Calu3 (cell line): Measurements from ENCODE around the gene ZNF436. TPM values are rescaled to one million over a fixed set of nuclear protein-coding genes. Genes with fewer than 3 reads are reported as not detected.
A peak's percentile ranks its signal among the peaks of the same experiment; 100 is the strongest.

ENCODE experiments used
- Bru-seq: library from RNA; stranded (reverse); fragments of 400-500 nt; gene quantifications from one replicate; lab custom pipeline; 2021; lab: Mats Ljungman, UMichigan
- BruChase-seq, 2 experiments: library from RNA; stranded (reverse); fragments of 400-500 nt; gene quantifications; one replicate each; lab custom pipeline; 2021; lab: Mats Ljungman, UMichigan
- BruUV-seq: library from RNA; stranded (reverse); fragments of 400-500 nt; replicated peaks from 2 replicates; lab custom pipeline; 2021; lab: Mats Ljungman, UMichigan
- CTCF ChIA-PET: fragments of 300-600 bp; sonication (Branson Sonifier 250); formaldehyde crosslinking; loops from one replicate; lab custom pipeline; 2022; ENCODE audit warnings: antibody characterized with exemption; lab: Charles Lee
- DNase-seq: peaks from one replicate; pipeline ENCODE4 v3.0.0; 2022
- H3K27ac Mint-ChIP-seq: one replicate; pipeline ENCODE4 v1.8.0; 2022; ENCODE audit warnings: mixed read lengths; ENCODE audit not compliant: unreplicated experiment
- H3K27me3 Mint-ChIP-seq: one replicate; pipeline ENCODE4 v1.8.0; 2022; ENCODE audit warnings: mixed read lengths; ENCODE audit not compliant: unreplicated experiment
- H3K36me3 Mint-ChIP-seq: one replicate; pipeline ENCODE4 v1.8.0; 2022; ENCODE audit warnings: mild to moderate bottlenecking, moderate library complexity, mixed read lengths; ENCODE audit not compliant: insufficient read depth, unreplicated experiment
- H3K4me1 Mint-ChIP-seq: one replicate; pipeline ENCODE4 v1.8.0; 2022; ENCODE audit warnings: mild to moderate bottlenecking, low read depth, mixed read lengths; ENCODE audit not compliant: unreplicated experiment
- H3K4me3 Mint-ChIP-seq: one replicate; pipeline ENCODE4 v1.8.0; 2022; ENCODE audit warnings: mild to moderate bottlenecking, low read depth, moderate library complexity, mixed read lengths; ENCODE audit not compliant: unreplicated experiment
- H3K9me3 Mint-ChIP-seq: one replicate; pipeline ENCODE4 v1.8.0; 2022; ENCODE audit warnings: low read depth, mixed read lengths; ENCODE audit not compliant: unreplicated experiment
- intact Hi-C: fragments of 100-400 bp; cut with micrococcal nuclease; formaldehyde crosslinking; loops from one replicate; pipeline ENCODE4 v1.10.0; 2022; ENCODE audit not compliant: unreplicated experiment
- long read RNA-seq: library from polyadenylated mRNA; stranded (forward); transcript quantifications from one replicate; pipeline ENCODE4 v2.0.0, GENCODE V29; 2022
- total RNA-seq: library from RNA; stranded (reverse); gene quantifications from 2 replicates; pipeline ENCODE4 v1.2.3, GENCODE V29; 2022
- TF ChIP-seq, protein P1 (sequence below): fragments of 200-600 bp; IDR thresholded peaks from one replicate; pipeline ENCODE4 v1.8.0; 2022; ENCODE audit warnings: antibody characterized with exemption; ENCODE audit not compliant: unreplicated experiment

The ZNF436 gene
- total RNA-seq = 5.8 and 6.1 TPM in 2 replicates
- Bru-seq, nascent RNA = percentile 51 among the genes with signal in this experiment
- percentile 47 among the genes with signal in this experiment for BruChase-seq, experiment 1, labeled RNA remaining after a 6-hour chase
- percentile 64 among the genes with signal in this experiment for BruChase-seq, experiment 2, labeled RNA remaining after a 2-hour chase
- long read RNA-seq, partial matches to known transcripts = 0 of 4 reads
- long read RNA-seq, other reads (novel, unspliced or antisense) = 1 of 4 reads

DNA sequence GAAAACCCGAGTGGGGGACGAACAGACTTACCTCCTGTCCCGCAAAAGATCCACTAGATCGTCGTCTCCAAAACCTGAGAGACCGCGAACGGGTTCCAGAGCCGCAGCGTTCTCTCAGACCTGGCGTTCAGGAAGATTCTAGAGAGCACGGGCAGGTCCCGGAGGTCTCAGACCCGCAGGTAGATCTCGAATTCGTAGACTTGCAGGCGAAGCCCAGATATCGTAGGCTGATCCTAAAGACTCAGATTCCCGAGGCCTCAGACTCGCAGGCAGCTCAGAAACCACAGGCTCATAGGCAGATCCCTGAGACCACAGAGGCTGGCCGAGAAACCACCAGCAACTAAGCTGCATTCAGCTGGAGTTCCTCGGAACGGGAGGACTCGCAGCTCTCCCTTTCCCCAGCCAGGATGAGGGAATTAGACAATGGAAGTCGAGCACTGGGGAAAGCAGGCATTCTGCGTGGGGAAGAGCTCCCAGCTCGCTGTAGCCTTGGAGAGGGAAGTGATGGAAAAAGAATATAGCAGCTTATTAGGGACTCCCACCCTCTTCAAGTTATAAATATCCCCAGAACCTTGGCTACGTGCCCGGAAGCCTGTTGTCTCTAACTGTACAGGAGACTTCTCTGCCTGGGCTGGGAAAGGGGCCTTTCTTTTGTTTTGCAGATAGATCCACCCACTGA lies at the start of gene ZNF436:
ZNF436 (minus strand) TSS at position 502 of the 679 bp plus-strand sequence. CDS start 1,831 bp downstream, outside the sequence.
- peaks cover 33% of the 10 kb centered on the region for H3K4me1 Mint-ChIP-seq
- CTCF ChIA-PET = interaction anchor here (0.6 to 4.5 kb wide), 2 partner anchors 34 to 321 kb away, joined by 3 to 27 read pairs; no protein-coding TSS in a partner anchor
- H3K27me3 Mint-ChIP-seq = no peaks in the 10 kb centered on the region

DNA sequence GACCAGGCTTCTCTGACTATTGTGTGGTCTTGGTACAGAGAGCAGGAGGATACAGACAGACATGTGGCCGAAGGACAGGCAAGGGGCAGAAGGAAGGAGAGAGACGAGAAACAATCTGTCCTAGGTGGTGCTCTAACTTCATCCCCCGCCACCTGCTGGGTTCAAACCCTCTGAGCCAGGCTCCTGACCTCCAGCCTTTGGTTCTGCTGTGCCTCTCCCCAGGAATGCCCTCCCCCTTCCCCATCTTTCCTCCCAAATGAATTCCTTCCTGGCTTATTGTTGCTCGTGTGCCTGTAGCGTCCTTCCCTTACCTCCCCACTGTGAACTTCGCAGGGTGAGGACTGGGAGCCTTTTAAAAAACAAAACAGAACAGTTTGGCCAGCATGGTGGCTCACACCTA lies 49.5 kb upstream of the ZNF436 start:
- no peaks in the 10 kb centered on the region for H3K9me3 Mint-ChIP-seq
- no peak overlapping the region for H3K27ac Mint-ChIP-seq
- H3K36me3 Mint-ChIP-seq = peaks cover 3% of the 10 kb centered on the region
- H3K27me3 Mint-ChIP-seq = peaks cover 15% of the 10 kb centered on the region
- no TSS peak for BruUV-seq
- DNase-seq = no peak
- peaks cover 8% of the 10 kb centered on the region for H3K4me1 Mint-ChIP-seq
- TF ChIP-seq, protein P1, sequence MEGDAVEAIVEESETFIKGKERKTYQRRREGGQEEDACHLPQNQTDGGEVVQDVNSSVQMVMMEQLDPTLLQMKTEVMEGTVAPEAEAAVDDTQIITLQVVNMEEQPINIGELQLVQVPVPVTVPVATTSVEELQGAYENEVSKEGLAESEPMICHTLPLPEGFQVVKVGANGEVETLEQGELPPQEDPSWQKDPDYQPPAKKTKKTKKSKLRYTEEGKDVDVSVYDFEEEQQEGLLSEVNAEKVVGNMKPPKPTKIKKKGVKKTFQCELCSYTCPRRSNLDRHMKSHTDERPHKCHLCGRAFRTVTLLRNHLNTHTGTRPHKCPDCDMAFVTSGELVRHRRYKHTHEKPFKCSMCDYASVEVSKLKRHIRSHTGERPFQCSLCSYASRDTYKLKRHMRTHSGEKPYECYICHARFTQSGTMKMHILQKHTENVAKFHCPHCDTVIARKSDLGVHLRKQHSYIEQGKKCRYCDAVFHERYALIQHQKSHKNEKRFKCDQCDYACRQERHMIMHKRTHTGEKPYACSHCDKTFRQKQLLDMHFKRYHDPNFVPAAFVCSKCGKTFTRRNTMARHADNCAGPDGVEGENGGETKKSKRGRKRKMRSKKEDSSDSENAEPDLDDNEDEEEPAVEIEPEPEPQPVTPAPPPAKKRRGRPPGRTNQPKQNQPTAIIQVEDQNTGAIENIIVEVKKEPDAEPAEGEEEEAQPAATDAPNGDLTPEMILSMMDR = no peak
- CTCF ChIA-PET = no interaction called here
- no peak overlapping the region for H3K4me3 Mint-ChIP-seq
- intact Hi-C loops = no loop called here

More for the DNA sequence above, at the start of gene ZNF436:
- intact Hi-C loops = loop anchor here (2.0 kb wide), 1 partner anchor 33 kb away; no protein-coding TSS in a partner anchor
- TF ChIP-seq, protein P1 = peak; percentile 5
- H3K36me3 Mint-ChIP-seq = peaks cover 46% of the 10 kb centered on the region
- no peaks in the 10 kb centered on the region for H3K9me3 Mint-ChIP-seq
- H3K4me3 Mint-ChIP-seq = peak within 1 kb of the TSS; percentile 91
- peak; percentile 31 for DNase-seq
- no TSS peak for BruUV-seq
- H3K27ac Mint-ChIP-seq = peak within 1 kb of the TSS; percentile 63

DNA sequence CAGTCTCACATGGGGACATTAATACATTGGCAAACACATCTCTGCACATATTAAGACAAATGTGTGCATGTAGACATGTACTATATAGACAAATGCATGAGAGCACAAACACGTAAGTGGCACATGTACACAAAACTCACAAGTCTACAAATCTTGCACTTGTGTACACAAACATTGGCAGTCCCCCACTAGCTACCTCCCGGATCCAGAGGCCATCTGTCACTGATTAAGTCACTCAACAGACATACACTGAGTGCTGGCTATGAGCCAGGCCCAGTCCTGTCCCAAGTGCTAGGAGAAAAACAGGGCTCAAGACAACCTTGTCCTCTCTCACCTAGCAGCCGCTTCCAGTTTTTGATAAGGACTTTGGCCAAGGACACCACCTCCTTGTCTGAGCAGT lies 47.9 kb upstream of the ZNF436 start:
- Mint-ChIP-seq H3K36me3 (no peaks in the 10 kb centered on the region), H3K27me3 (no peaks in the 10 kb centered on the region), H3K4me3 (no peak overlapping the region), H3K9me3 (no peaks in the 10 kb centered on the region), H3K4me1 (no peaks in the 10 kb centered on the region), H3K27ac (no peak overlapping the region)
- CTCF ChIA-PET = no interaction called here
- TF ChIP-seq, protein P1 = no peak
- intact Hi-C loops = no loop called here
- no TSS peak for BruUV-seq
- DNase-seq = no peak

GRCh38 chr1:23416964-23417363 lies 47.3 kb upstream of the ZNF436 start:
- no TSS peak for BruUV-seq
- DNase-seq = no peak
- no peaks in the 10 kb centered on the region for H3K4me1 Mint-ChIP-seq
- CTCF ChIA-PET = no interaction called here
- no peak overlapping the region for H3K27ac Mint-ChIP-seq
- no peaks in the 10 kb centered on the region for H3K36me3 Mint-ChIP-seq
- no peaks in the 10 kb centered on the region for H3K27me3 Mint-ChIP-seq
- TF ChIP-seq, protein P1 = no peak
- no peak overlapping the region for H3K4me3 Mint-ChIP-seq
- intact Hi-C loops = no loop called here
- no peaks in the 10 kb centered on the region for H3K9me3 Mint-ChIP-seq
